Erythroblast (primary cell): ENCODE data around the gene PUS7L.

Experiments used
- GATA1 ChIP-seq: IDR thresholded peaks from 2 replicates; pipeline ENCODE4 v1.6.1; 2011; ENCODE audit warnings: low read depth, mild to moderate bottlenecking, control low read depth, low read length, moderate library complexity
- POLR2A ChIP-seq: IDR thresholded peaks from 2 replicates; pipeline ENCODE4 v1.6.1; 2011; ENCODE audit warnings: mild to moderate bottlenecking, low read length

DNA sequence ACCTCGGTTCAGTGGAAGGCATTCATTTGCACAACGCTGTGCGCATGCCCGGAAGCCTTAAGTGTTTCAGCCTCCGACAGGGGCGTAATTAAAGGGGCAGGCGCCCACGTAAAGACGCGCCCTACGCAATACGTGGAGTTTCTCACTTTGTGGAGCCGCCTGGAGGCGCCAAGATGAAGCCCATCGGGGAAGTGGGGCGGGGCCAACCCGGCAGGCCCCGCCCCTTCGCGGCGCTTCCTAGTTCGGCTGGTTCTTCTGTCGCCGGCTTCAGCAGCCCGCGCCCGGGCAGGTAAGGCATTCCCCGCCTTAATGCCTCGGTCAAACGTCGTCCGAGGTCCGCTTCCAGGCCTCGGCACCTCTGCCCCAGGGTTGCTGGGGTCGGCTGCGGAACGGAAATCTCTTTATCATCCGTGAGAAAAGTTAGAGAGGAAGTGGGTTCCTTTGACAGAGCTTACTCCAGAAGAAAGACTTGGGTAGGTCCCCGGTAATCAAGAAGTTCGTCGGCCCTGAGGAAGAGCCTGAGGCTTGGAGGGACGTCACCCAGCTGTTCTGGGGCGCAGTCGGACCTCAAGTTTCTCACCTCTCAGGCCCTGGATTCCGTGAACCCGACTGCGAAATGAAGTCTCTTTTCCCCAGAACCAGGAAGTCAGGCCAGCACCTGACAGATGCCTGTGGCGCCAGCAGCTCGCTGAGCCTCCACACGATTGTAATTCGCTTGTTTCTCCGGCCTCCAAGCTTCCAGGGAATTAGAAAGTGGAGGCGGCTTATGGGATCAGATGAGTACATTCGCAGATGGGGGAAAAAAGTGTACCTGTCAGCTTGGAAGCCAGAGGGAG lies at the start of gene PUS7L, which contains the start of gene IRAK4:
- peak; percentile 91 for TF ChIP-seq POLR2A
- TF ChIP-seq GATA1 = no peak
